HL-60 (cell line): Measurements from ENCODE around the gene STOML1.

Experiments used
- DNase-seq, 2 experiments: peaks; one replicate each; pipeline ENCODE4 v3.0.0-alpha.2; 2010 to 2020; ENCODE audit warnings: low read depth in 1 of 2, low spot score in 1 of 2
- H3K27ac ChIP-seq: fragments of 250-450 bp; sonication (Bioruptor Pico); replicated peaks from 2 replicates; pipeline ENCODE4 v1.5.1; 2020; ENCODE audit warnings: mild to moderate bottlenecking, moderate library complexity
- H3K27me3 ChIP-seq: fragments of 250-450 bp; sonication (Bioruptor Pico); 2 replicates; pipeline ENCODE4 v1.5.1; 2021; ENCODE audit warnings: mild to moderate bottlenecking, moderate library complexity; ENCODE audit not compliant: insufficient read depth, poor library complexity, severe bottlenecking
- H3K4me3 ChIP-seq: replicated peaks from 2 replicates; pipeline ENCODE4 v1.5.1; 2011; ENCODE audit warnings: mild to moderate bottlenecking, control low read depth, low read length; ENCODE audit not compliant: insufficient read depth
- CTCF ChIP-seq: IDR thresholded peaks from one replicate; pipeline ENCODE4 v1.5.1; 2011; ENCODE audit warnings: low read length, control low read depth, inconsistent platforms; ENCODE audit not compliant: insufficient read depth
- GABPA ChIP-seq: IDR thresholded peaks from 2 replicates; pipeline ENCODE4 v1.6.1; 2012; ENCODE audit warnings: low read depth
- POLR2AphosphoS5 ChIP-seq: IDR thresholded peaks from 2 replicates; pipeline ENCODE4 v1.6.1; 2012; ENCODE audit warnings: low read depth
- REST ChIP-seq: IDR thresholded peaks from 2 replicates; pipeline ENCODE4 v1.6.1; 2012; ENCODE audit warnings: low read depth; ENCODE audit not compliant: insufficient replicate concordance
- SPI1 ChIP-seq: IDR thresholded peaks from 2 replicates; pipeline ENCODE4 v1.6.1; 2012; ENCODE audit warnings: low read depth, mild to moderate bottlenecking, borderline replicate concordance

Gene STOML1

DNA sequence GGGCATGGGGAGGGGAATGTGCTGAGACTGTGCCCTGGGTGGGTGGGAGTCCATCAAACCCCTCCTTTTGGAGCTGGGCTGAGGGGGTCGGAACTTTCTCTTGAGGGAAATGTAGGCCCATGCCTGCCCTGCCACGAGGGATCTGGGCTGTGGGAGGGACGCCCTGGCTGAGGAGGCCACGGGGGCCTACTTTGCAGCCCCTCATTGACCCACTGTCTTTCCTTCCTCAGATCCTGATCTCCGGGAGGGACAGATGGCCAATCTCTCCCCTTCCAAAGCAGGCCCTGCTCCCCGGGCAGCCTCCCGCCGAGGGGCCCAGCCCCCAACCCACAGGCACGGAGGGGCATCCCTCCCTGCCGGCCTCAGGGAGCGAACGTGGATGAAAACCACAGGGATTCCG, 40.5 kb downstream of the STOML1 start:
- TF ChIP-seq GABPA = no peak
- TF ChIP-seq SPI1 = no peak
- no peak for TF ChIP-seq CTCF
- TF ChIP-seq REST = no peak
- no peak for TF ChIP-seq POLR2AphosphoS5
- Histone ChIP-seq H3K27ac (no peak overlapping the region), H3K4me3 (no peak overlapping the region), H3K27me3 (no peaks in the 10 kb centered on the region)
- no peak for DNase-seq

GRCh38 chr15:73950831-73951561, 41.1 kb downstream of the STOML1 start:
- TF ChIP-seq CTCF (peak; percentile 60), POLR2AphosphoS5 (no peak)
- Histone ChIP-seq H3K27ac (no peak overlapping the region), H3K4me3 (no peak overlapping the region), H3K27me3 (no peaks in the 10 kb centered on the region)
- DNase-seq = peak; percentile 52 to 75

DNA sequence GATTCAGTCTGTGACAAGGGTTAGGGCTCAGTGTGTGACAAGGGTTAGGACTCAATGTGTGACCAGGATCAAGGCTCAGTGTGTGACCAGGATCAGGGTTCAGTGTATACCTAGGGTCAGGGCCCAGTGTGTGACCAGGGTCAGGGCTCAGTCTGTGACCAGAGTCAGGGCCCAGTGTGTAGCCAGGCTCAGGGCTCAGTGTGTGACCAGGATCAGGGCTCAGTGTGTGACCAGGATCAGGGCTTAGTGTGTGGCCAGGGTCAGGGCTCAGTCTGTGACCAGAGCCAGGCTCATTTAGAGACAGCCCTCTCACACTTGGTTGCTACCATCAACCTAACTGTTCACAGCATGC, 41.6 kb downstream of the STOML1 start:
- H3K27ac ChIP-seq = no peak overlapping the region
- no peak for DNase-seq
- no peak for TF ChIP-seq GABPA
- H3K4me3 ChIP-seq = no peak overlapping the region
- H3K27me3 ChIP-seq = no peaks in the 10 kb centered on the region

DNA sequence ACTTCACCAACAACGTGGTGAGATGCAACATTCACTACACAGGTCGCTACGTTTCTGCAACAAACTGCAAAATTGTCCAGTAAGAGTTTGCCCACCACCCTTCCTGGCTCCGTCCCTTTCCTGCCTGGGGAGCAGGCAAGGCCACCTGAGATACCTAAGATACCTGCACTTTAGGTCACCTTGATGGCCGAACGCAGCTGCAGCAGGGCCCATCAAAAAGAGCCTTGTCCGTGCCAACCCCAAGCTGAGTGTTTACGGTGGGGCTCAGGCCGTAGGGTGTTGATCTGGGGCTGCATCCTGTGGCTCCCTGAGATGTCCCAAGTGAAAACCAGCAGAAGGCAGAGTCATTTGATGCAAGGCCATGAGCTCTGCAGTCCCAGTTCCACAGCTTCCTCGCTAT, 42.6 kb downstream of the STOML1 start:
- H3K27ac ChIP-seq = no peak overlapping the region
- no peak overlapping the region for H3K4me3 ChIP-seq
- TF ChIP-seq CTCF = no peak
- no peak for TF ChIP-seq GABPA
- no peak for TF ChIP-seq SPI1
- no peak for TF ChIP-seq POLR2AphosphoS5
- TF ChIP-seq REST = no peak
- no peak for DNase-seq
- no peaks in the 10 kb centered on the region for H3K27me3 ChIP-seq
